Measurements from ENCODE around the gene TADA3. TPM values are rescaled to one million over a fixed set of nuclear protein-coding genes. Genes with fewer than 3 reads are reported as not detected.

The TADA3 gene
- total and polyA plus RNA-seq, 9 of the 15 experiments (the other 6 are each of a cell fraction or from before 2014, with no cell fraction given) = 4.1 to 110 (median 74.8) TPM

- TF ChIP-seq AFF4 (CRISPR knock-in tag; IDR thresholded peaks at IDR 0.05) (peak; percentile 91), NELFE (IDR thresholded peaks at IDR 0.05; ENCODE audit: insufficient read depth, insufficient read length) (no peak), NFIX (CRISPR knock-in tag; IDR thresholded peaks at IDR 0.05; ENCODE audit: low read depth) (peak; percentile 37), NCOR1 (IDR thresholded peaks at IDR 0.05) (no peak), ZBTB8A (IDR thresholded peaks at IDR 0.05; ENCODE audit: partially characterized antibody) (no peak), SMAD1 (IDR thresholded peaks at IDR 0.05; ENCODE audit: low read depth, low read length, partially characterized antibody) (peak; percentile 76), ZNF395 (CRISPR knock-in tag; IDR thresholded peaks at IDR 0.05) (peak; percentile 51; the same call in 1 of the 2 replicates), MYNN (IDR thresholded peaks at IDR 0.05) (peak; percentile 61; the same call in 1 of the 2 replicates), MYNN (CRISPR knock-in tag; IDR thresholded peaks at IDR 0.05) (no peak), MTF1 (CRISPR knock-in tag; IDR thresholded peaks at IDR 0.05; ENCODE audit: borderline replicate concordance) (no peak), GATAD2A (IDR thresholded peaks at IDR 0.05) (peak; percentile 81), NUFIP1 (IDR thresholded peaks at IDR 0.05; ENCODE audit: partially characterized antibody) (no peak), POU5F1 (IDR thresholded peaks at IDR 0.05; ENCODE audit: borderline replicate concordance, low read depth, low read length, partially characterized antibody) (no peak), XRCC5 (IDR thresholded peaks at IDR 0.05; ENCODE audit: low read depth, low read length) (peak; percentile 36), SRSF1 (IDR thresholded peaks at IDR 0.05; ENCODE audit: low read depth, low read length) (no peak), MECOM (CRISPR knock-in tag; IDR thresholded peaks at IDR 0.05) (no peak), MTA2 (IDR thresholded peaks at IDR 0.05; ENCODE audit: low read depth) (no peak), ELF2 (CRISPR knock-in tag; IDR thresholded peaks at IDR 0.05) (no peak), FOXA3 (CRISPR knock-in tag; conservative IDR thresholded peaks at IDR 0.05 in 1 of 2, IDR thresholded peaks at IDR 0.05 in 1 of 2) (no peak), TRIM24 (IDR thresholded peaks at IDR 0.05) (peak; percentile 27 to 70; a peak in 2 of 4 replicates)
These were observed 42.4 kb downstream of the TADA3 start, which contains the start of gene OGG1 (continued) for GRCh38 chr3:9749645-9750555.

Data from K562 (cell line).